Measurements from ENCODE around the gene SOWAHD.
"Not testable (repeated sequence)": the region's sequence is repeated elsewhere in the genome, so short reads cannot be mapped to it uniquely, and the experiment has no call there.

The SOWAHD gene

DNA sequence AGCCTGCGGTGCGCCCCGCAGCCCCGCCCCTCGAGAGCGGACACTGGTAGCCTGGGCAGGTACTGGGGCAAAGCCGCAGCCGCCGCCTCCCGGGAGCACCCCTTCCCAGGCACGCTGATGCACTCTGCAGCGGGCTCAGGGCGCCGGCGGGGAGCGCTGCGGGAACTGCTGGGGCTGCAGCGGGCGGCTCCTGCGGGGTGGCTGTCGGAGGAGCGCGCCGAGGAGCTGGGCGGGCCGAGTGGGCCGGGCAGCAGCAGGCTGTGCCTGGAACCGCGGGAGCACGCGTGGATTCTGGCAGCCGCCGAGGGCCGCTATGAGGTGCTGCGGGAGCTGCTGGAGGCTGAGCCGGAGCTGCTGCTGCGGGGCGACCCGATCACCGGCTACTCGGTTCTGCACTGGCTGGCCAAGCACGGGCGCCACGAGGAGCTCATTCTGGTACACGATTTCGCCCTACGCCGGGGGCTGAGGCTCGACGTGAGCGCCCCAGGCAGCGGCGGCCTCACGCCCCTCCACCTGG is 401 bp downstream of the SOWAHD start:
- peak; percentile 8 to 44 (median 21) for DNase-seq

DNA sequence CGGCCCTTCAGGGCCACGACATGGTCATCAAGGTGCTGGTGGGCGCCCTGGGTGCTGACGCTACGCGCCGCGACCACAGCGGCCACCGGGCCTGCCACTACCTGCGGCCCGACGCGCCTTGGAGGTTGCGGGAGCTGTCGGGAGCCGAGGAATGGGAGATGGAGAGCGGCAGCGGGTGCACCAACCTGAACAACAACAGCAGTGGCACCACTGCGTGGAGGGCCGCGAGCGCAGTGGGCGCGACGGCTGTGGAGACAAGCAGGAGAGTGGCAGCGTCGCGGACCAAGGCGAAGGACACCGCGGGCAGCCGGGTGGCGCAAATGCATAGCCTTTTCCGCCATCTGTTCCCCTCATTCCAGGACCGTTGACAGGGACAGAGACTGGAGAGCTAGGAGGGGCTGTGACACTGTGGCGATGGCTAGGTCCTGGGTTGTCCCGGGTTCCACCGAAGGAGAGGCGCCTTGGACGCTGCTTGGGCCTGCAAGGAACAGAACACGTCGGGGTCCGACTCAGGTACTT is 919 bp downstream of the SOWAHD start:
- DNase-seq = no peak

DNA sequence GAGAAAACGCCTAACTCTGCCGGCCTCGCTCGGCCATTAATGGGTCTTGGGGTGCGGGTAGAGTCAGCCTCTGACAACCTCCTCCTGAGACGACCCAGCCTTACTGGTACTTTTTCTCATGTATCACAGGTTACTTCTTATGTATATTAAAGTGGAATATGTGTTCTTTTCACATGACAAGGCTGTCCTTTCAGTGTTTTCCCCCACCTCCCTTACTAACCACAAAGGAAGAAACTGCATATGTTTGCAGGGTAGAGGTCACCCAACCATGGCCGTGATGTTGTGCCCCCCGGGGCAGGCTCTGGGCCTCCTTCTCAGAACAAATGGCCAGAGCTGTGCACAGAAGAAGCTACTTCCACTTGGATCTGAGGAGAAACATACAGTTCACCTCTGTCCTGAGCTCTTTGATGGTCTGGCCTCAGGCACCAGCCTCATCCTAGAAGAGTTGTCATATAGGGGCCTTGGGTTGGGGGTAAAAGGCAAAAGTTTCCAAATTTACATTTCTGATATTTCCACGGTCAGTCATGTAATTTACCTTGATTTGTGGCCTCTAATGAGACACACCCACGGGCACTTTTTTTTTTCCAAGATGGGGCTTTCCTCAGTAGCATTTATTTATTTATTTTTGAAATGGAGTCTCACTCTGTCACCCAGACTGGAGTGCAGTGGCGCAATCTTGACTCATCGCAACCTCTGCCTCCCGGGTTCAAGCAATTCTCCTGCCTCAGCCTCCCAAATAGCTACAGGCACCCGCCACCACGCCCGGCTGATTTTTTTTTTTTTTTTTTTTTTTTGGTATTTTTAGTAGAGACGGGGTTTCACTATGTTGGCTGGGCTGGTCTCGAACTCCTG is 1.9 kb downstream of the SOWAHD start:
- no peak for DNase-seq

DNA sequence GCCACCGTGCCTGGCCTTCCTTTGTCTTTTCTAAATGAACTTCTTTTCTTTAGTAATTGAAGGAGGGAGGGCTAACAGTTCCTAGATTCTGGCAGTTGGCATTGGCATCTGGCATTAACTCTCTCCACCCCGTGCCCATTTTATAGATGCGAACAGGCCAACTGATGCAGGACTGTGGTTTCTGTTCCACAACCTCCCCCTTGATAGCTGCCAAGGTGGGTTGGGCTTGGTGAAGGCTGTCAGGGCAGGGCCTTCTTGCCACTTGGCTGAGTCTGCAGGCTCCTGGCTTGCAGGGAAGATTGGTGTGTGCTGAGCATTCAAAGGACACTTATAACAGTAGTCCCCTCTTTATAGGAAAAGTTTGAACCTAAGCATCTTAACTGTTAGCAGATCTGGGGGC is 4.3 kb downstream of the SOWAHD start:
- DNase-seq = peak in 1 of 5 donors; percentile 20

DNA sequence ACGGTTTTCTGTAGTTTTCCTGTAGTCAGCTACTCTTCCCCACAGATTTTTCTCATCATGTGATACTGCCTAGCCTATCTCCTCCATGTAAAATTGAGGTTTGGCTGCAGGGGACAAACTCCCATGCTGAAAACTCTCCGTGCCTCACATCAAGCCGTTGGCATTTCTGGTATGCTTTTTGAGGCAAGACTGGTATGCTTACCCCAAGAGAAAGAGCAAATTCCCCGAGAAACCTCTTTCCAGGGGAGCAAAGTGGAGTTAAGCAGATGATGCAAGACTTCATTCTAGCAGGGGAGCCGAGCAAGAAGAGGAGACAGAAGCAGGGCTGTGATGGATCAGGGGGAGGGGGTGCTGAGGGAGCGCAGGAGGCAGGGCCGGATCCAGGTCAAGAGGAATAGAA is 4.8 kb downstream of the SOWAHD start:
- DNase-seq = no peak

DNA sequence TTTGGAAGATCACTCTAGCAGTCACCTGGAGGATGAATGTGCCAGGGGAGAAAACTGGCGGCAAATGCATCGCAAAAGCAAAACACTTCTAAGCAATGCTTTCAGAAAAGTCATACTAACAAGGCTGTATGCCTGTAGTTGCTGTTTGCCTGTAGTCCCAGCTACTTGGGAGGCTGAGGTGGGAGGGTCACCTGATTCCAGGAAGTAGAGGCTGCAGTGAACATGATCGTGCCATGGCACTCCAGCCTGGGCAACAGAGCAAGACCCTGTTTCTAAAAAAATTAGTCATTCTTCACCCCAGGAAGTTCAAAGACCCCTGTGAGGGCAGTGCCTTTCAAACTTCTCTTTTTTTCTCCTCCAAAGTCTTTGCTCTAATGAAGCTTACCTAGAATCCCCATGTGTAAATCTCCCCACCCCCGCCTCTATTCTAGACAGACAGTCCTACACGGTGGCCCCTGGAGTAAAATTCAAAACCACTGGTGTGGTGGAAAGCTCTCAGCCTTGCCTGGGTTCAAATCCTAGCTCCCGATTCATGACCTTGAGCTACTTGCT is 5.5 kb downstream of the SOWAHD start:
- DNase-seq = no peak

DNA sequence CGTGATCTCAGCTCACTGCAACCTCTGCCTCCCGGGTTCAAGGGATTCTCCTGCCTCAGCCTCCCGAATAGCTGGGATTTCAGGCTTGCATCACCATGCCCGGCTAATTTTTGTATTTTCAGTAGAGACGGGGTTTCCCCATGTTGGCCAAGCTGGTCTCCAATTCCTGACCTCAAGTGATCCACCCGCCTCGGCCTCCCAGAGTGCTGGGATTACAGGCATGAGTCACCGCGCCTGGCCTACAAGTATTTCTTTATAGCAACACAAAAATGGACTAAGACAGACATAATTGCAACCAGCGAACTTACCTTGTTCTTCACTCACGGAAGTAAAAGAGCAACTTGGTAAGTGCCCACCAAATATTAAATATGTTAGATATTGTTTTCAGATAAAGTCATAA is 10.0 kb downstream of the SOWAHD start:
- not testable (repeated sequence) for DNase-seq

DNA sequence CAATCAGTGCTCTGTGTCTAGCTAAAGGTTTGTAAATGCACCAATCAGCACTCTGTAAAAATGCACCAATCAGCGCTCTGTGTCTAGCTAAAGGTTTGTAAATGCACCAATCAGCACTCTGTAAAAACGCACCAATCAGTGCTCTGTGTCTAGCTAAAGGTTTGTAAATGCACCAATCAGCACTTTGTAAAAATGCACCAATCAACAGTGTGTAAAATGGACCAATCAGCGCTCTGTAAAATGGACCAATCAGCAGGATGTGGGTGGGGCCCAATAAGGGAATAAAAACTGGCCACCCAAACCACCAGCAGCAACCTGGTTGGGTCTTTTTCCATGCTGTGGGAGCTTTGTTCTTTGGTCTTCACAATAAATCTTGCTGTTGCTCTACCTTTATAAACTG is 11.0 kb downstream of the SOWAHD start:
- not testable (repeated sequence) for DNase-seq

DNA sequence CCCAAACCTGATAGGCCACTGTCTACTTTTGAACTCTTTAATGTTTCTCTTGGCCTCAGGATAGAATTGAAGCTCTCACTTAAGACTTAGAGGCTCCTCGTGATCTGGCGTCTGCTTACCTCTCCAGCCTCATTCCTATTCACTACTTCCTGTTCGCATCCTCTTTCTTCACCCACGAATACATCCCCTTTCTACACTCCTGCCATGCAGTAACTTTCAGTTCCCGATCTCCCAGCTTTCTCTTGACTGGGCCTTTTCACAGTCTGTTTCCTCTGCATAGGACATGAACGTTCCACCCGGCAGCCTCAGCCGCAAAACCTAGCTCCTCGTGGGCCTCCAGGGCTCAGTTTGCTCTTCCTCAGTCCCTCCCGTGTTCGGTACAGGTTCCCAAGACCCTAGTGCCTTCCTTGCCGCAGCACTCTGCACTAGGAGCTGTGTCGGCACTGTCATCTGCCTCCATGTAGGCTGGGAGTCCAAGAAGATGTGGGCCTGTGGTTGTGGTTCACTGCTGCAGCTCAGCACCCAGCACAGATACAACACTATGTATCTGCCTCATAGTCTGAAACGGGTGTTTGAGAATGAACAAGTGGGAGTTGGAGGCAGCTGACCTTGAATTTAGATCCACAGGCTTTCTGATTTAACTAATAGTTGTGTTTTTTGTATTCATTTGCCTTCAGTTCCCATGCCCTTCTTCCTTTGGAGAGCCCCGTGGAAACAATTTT is 17.3 kb downstream of the SOWAHD start:
- no peak for DNase-seq

DNA sequence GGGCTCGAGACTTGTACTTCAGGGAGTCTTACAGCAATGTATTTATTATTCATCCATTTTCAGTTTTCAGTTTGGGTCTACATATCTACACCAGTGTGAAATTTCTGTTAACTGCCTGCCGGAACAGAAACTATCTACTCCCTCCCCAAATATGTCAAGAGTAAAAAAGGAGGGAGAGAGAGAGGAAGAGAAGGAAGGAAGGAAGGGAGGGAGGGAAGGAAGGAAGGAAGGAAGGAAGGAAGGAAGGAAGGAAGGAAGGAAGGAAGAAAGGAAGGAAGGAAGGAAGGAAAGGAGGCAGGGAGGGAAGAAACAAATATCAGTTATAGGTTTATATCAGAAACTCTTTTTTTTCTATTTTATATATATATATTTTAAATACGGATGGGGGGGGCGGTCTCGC is 20.4 kb downstream of the SOWAHD start:
- no peak for DNase-seq

DNA sequence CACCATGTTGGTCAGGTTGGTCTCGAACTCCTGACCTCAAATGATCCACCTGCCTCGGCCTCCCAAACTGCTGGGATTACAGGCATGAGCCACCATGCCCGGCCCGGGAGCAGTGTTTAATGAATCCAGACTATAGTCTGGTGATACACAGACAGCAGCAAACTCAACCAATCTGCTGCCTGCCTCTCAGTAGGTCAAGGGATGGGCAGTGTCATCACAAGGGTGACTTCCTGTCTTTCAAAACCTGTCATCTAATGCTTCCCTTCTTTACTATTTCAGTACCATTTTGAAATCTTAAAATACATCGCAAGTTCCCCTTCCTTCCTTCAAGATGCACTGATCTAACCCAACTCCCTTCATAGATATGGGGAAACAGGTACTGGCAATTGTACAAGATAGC is 24.6 kb downstream of the SOWAHD start:
- no peak for DNase-seq

DNA sequence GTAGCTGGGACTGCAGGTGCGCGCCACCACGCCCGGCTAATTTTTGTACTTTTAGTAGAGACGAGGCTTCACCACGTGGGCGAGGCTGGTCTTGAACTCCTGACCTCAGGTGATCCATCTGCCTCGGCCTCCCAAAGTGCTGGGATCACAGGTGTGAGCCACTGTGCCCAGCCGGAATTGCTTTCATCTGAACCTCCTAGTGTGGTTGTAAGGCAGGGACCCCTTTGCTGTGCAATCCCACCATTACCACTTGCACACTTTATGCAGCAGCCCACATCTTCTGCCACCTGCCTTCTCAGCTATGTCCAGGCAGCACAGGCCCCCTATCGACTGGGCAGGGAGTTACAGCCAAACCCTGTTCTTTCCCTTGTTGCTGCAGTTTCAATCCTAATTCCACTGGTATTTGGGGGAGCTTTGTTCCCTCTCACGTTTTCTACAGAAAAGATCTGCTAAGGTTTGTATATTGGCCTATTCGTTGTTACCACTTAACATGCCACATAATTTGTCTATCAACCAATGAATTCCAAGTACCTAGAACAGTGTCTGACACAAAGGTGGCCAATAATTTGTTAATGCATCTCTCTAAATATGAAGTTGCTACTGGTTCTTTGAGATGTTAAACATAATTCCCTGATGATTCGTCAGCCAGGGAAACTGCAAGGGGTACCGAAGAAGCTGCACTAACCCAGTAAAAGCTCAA is 26.5 kb downstream of the SOWAHD start:
- DNase-seq = peak in 4 of 5 donors; percentile 20 to 51 (median 34)

DNA sequence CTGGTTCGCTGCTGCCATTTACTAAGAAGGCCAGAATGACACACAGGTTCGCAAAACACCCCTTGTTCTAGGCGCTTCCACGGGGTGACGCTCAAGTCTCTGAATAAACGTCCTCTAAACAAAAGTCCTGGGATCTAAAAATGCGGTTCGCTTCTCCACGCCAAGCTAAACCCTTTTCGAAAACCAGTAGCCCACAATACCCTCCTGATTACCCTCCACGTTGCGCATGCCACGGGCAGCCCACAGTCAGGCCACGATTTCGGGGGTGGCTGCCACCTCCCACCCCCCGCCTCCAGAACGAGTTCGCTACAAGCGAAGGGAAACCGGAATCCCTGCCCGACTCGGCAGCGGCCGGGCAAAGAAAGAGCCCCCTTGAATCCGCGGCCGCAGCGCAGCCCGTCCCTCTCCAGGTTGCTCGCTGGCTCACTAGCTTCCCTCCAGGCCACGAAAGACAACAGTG is 32.6 kb downstream of the SOWAHD start:
- peak in 4 of 5 donors; percentile 15 to 53 (median 17) for DNase-seq

DNA sequence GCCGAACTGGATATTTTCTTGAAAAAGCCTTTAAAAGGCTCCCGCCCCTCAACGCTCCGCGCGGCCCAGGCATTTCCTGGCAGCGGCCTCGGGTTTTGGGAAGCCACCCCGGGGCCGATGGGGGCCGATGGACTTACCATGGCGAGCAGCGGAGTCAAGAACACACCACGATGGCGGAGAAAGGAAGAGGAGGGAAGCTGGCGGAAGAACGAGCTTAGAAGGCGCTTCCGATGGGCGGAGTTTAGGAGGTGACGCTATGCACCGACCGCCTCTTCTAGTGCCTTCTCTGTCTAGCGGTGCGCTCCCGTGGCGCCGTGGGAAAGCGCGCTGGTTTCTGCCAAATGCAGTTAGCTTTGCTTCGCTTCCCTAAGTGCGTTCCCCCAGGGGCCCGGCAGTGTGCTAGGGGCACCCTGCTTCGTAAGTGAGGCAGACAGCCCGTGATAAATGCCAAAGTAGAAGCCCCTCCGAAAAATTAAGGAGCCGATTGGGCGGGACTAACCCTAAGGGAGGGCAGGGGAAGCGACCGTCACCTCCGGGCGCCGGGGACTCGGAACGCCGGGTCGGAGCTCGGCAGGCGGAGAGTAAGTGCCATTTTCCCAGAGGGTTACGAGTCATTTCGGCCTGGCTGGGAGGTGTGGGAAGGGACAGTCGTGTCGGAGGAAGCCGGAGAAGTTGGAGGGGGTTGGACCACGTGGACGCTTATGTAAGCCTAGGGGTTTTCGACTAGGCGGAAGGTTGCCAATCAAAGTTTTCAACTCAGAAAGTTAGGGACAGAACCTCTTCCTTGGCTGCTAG is 33.2 kb downstream of the SOWAHD start, which contains the start of gene RPL39:
Gene RPL39 (minus strand): TSS at position 194 of the 795 bp plus-strand sequence. CDS start 54 bp downstream, at position 140.
- peak; percentile 56 to 88 (median 74) for DNase-seq

DNA sequence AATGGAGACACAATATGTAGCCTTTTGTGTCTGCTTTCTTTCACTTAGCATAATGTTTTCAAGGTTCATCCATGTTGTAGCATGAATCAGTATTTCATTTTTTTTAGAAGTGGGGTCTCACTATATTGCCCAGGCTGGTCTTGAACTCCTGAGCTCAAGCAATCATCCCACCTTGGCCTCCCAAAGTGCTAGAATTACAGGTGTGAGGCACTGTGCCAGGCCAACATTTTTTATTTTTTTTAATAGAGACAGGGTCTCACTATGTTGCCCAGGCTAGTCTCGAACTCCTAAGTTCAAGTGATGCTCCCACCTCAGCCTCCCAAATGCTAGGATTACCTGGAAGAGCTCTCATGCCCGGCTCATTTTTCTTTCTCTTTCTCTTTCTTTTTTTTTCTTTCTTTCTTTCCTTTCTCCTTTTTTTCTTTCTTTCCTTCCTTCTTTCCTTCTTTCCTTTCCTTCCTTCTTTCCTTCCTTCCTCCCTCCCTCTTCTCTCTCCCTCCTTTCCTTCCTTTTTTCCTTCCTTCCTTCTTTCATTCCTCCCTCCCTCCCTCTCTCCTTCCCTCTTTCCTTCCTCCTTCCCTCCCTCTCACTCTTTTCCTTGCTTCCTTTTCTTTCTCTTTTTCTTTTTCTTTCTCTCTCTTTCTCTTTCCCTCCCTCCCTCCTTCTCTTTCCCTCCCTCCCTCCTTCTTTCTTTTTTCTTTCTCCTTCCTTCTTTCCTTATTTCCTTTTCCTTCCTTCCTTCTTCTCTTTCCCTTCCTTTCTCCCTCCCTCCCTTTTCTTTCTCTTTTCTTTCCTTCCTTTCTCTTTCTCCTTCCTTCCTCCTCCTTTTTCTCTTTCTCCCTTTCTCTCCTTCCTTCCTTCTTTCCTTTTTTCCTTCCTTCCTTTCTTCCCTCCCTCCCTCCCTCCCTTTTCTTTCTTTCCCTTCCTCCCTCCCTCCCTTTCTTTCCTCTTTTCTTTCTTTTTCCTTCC is 43.1 kb downstream of the SOWAHD start:
- no peak for DNase-seq

DNA sequence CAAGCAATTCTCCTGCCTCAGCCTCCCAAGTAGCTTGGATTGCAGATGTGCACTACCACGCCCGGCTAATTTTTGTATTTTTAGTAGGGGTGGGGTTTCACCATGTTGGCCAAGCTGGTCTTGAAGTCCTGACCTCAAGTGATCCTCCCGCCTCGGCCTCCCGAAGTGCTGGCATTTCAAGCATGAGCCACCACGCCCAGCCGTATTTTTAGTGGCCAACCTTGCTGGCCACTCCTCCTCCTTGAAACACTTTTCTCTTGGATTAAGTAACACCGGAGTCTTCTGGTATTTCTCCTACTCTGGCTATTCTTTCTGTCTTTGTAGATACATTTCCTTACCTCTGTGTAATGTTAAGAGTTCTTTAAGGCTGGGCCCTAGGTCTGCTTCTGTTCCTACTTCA is 44.2 kb downstream of the SOWAHD start:
- DNase-seq = no peak

DNA sequence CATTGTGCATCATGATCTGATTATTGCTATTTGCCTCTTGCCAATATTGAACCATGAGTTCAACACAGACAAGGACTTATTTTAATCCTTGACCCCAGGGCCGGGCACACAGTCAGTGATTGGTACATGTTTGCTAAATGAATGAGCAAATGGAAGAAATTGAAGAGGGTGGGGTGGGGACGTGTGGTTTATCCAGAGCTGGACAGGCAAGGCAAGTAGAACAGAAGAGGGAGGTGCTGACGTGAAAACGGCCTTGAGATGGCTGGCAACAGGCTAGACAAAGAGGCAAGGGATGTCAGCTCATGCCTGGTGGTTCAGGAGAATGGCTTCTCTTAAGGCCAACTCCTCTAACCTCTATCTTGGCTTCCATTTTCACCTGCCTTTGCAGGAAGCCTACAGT is 50.1 kb downstream of the SOWAHD start:
- DNase-seq = not testable (repeated sequence)

DNA sequence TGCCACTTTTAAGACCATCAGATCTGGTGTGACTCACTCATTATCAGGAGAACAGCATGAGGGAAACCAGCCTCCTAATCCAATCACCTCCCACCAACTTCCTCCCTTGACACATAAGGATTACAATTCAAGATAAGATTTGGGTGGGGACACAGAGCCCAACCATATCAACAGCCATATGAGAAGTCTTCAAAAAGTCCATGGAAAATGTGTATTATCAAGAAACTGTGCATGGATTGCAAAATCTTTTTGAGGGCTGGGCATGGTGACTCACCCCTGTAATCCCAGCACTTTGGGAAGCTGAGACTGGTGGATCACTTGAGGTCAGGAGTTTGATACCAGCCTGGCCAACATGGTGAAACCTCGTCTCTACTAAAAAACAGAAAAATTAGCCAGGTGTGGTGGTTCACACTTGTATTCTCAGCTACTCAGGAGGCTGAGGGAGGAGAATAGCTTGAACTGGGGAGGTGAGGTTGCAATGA is 50.8 kb downstream of the SOWAHD start:
- no peak for DNase-seq
